Common myeloid progenitor, CD34-positive (primary cell): ENCODE results near the gene OR6C75. TPM values are rescaled to one million over a fixed set of nuclear protein-coding genes. Genes with fewer than 3 reads are reported as not detected.
"Not testable (repeated sequence)": the region's sequence is repeated elsewhere in the genome, so short reads cannot be mapped to it uniquely, and the experiment has no call there.

ENCODE experiments used
- CTCF ChIA-PET: fragments of 350-600 bp; sonication (Branson Sonifier 250); formaldehyde crosslinking; loops from one replicate; lab custom pipeline; 2021; ENCODE audit warnings: antibody characterized with exemption; lab: Charles Lee
- POLR2A ChIA-PET: fragments of 350-600 bp; sonication (Branson Sonifier 250); formaldehyde crosslinking; loops from one replicate; lab custom pipeline; 2021; ENCODE audit warnings: antibody characterized with exemption; lab: Charles Lee
- DNase-seq, 3 donors: peaks; one replicate each; pipeline versions ENCODE4 v3.0.0 to v3.0.0-alpha.2; 2013
- H3K27ac ChIP-seq, 2 experiments: 1 replicate in 1 of 2; 2 replicates in 1 of 2; pipeline ENCODE4 v1.7.0; 2013; ENCODE audit warnings: inconsistent platforms in 2 of 2, low read length in 2 of 2, mild to moderate bottlenecking in 2 of 2, low read depth in 1 of 2, moderate library complexity in 1 of 2; ENCODE audit not compliant: severe bottlenecking in 2 of 2, insufficient read depth in 1 of 2, poor library complexity in 1 of 2
- H3K27me3 ChIP-seq, 5 experiments: replicated peaks in 2 of 5; 1 replicate in 3 of 5; 2 replicates in 2 of 5; pipeline versions ENCODE4 v1.6.1 to v1.7.0; 2013; ENCODE audit warnings: low read length in 4 of 5, mild to moderate bottlenecking in 2 of 5, moderate library complexity in 2 of 5, inconsistent platforms in 1 of 5; ENCODE audit not compliant: insufficient read depth in 5 of 5, control insufficient read depth in 4 of 5
- H3K36me3 ChIP-seq, 4 experiments: 1 replicate in 2 of 4; 2 replicates in 2 of 4; pipeline versions ENCODE4 v1.6.1 to v1.7.0; 2013; ENCODE audit warnings: low read length in 3 of 4, control low read depth in 1 of 4, mild to moderate bottlenecking in 1 of 4; ENCODE audit not compliant: control insufficient read depth in 4 of 4, insufficient read depth in 4 of 4
- H3K4me1 ChIP-seq, 4 experiments: 1 replicate in 3 of 4; 2 replicates in 1 of 4; pipeline versions ENCODE4 v1.6.1 to v1.7.1; 2013; ENCODE audit warnings: low read length in 3 of 4, mild to moderate bottlenecking in 3 of 4, control low read depth in 1 of 4, inconsistent platforms in 1 of 4, moderate library complexity in 1 of 4; ENCODE audit not compliant: control insufficient read depth in 4 of 4, insufficient read depth in 4 of 4; ENCODE audit errors: control extremely low read depth in 1 of 4
- H3K4me3 ChIP-seq, 7 experiments: 1 replicate in 4 of 7; 2 replicates in 3 of 7; pipeline versions ENCODE4 v1.5.1 to v1.7.0; 2013; ENCODE audit warnings: mild to moderate bottlenecking in 7 of 7, low read length in 6 of 7, moderate library complexity in 6 of 7, inconsistent platforms in 2 of 7, low read depth in 2 of 7, control low read depth in 1 of 7; ENCODE audit not compliant: insufficient read depth in 4 of 7, control insufficient read depth in 1 of 7; ENCODE audit errors: extremely low read depth in 1 of 7
- H3K9me3 ChIP-seq, 5 experiments: 1 replicate in 4 of 5; 2 replicates in 1 of 5; pipeline versions ENCODE4 v1.6.1 to v1.7.1; 2013; ENCODE audit warnings: low read length in 4 of 5, mild to moderate bottlenecking in 2 of 5, inconsistent platforms in 1 of 5, low read depth in 1 of 5, moderate library complexity in 1 of 5; ENCODE audit not compliant: control insufficient read depth in 4 of 5, insufficient read depth in 2 of 5; ENCODE audit errors: control extremely low read depth in 1 of 5
- whole genome bisulfite sequencing: methylation state at CpG from one replicate; pipeline ENCODE4 v1.1.5; 2013; ENCODE audit not compliant: insufficient coverage; 5-methylcytosine and 5-hydroxymethylcytosine counted together
- polyA plus RNA-seq: library from polyadenylated mRNA; unstranded; fragments of 120-200 nt; gene quantifications from one replicate; pipeline ENCODE4 v1.2.1, GENCODE V29; 2013

OR6C75 gene
- not detected for polyA plus RNA-seq

DNA sequence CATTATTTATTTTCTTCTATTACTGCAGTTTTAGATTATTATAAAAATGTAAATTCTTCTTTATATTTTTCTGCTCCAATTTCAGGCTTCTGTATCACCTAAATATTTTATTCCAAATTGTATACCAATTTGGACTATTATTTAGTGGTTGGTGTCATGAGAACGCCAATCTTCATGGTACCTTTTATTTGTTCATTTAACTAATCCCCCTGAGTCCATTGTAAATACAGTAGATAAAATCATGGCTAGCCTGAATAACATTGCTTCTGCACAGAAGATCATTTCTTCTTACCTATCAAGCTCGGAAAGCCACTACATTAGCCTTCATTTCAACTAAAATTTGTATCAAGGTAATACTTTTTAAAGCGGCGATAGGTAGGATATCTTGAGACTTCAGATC lies at the start of gene OR6C75:
OR6C75 (plus strand) TSS at position 301 of the 400 bp plus-strand sequence. CDS start 2,136 bp downstream, outside the sequence.
- H3K36me3 ChIP-seq = no peaks in the 10 kb centered on the region
- ChIA-PET POLR2A (no interaction called here), CTCF (no interaction called here)
- H3K27me3 ChIP-seq = peaks cover 0 to 6% (median 0%) of the 10 kb centered on the region in 5 experiments
- no peaks in the 10 kb centered on the region for H3K9me3 ChIP-seq
- no peaks in the 10 kb centered on the region for H3K4me1 ChIP-seq
- no peak within 1 kb of the TSS for H3K27ac ChIP-seq
- no peak for DNase-seq
- no CpG with 5 or more reads among the region's 4 CpGs for WGBS
- H3K4me3 ChIP-seq = no peak within 1 kb of the TSS

DNA sequence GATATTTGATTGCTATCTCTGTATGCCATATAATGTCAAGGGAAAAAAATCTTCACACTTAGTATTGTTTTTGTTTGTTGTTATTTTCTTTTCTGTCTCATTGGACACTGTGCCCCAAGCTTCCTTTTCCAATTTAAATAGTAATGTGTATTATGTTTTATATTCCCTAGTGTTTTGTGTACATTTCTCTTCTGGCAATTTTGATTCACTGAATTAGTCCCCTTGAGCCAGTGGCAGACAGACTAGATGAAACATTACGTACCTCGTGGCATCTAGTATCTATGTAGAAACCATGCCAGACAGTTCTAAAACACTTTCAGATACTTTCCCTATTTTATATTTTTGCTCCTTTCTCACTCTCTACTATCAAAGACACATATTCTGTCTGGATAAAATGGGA lies 48.7 kb upstream of the OR6C75 start, which contains the start of gene OR6C1:
OR6C1 (plus strand) TSS at position 301 of the 400 bp plus-strand sequence. CDS start 6,257 bp downstream, outside the sequence.
- H3K36me3 ChIP-seq = no peaks in the 10 kb centered on the region
- DNase-seq = no peak
- peaks cover 0 to 3% (median 0%) of the 10 kb centered on the region in 5 experiments for H3K27me3 ChIP-seq
- ChIA-PET CTCF (no interaction called here), POLR2A (no interaction called here)
- no peak within 1 kb of the TSS for H3K27ac ChIP-seq
- H3K4me3 ChIP-seq = no peak within 1 kb of the TSS
- peaks cover 0 to 1% (median 0%) of the 10 kb centered on the region in 5 experiments for H3K9me3 ChIP-seq
- WGBS = 92% methylated on average over 2 of the region's 2 CpGs
- no peaks in the 10 kb centered on the region for H3K4me1 ChIP-seq

DNA sequence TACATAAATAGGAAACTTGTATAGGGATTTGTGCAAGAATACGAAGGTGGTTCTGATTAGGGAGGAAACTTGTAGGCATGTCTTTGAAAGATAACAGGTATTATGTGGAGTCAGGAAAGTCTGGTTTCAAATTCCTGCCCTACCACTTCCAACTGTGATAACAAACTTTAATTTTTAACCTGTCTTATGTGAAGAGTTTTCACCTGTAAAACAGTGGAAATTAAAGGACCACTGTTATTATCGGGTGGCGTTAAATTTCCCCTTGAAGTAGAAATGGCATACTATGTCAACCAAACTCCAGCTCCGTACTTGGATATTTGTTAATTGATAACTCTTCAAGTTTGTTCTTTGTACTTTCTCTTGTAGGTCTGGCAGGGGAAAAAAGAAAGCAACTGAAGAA lies 42.6 kb upstream of the OR6C75 start:
- ChIA-PET POLR2A (no interaction called here), CTCF (no interaction called here)
- no peak for DNase-seq
- Histone ChIP-seq H3K27me3 (peaks cover 0 to 3% (median 0%) of the 10 kb centered on the region in 5 experiments), H3K36me3 (no peaks in the 10 kb centered on the region), H3K4me1 (no peaks in the 10 kb centered on the region), H3K4me3 (no peak overlapping the region), H3K27ac (no peak overlapping the region), H3K9me3 (peaks cover 0 to 5% (median 0%) of the 10 kb centered on the region in 5 experiments)
- 100% methylated on average over 3 of the region's 4 CpGs for WGBS

DNA sequence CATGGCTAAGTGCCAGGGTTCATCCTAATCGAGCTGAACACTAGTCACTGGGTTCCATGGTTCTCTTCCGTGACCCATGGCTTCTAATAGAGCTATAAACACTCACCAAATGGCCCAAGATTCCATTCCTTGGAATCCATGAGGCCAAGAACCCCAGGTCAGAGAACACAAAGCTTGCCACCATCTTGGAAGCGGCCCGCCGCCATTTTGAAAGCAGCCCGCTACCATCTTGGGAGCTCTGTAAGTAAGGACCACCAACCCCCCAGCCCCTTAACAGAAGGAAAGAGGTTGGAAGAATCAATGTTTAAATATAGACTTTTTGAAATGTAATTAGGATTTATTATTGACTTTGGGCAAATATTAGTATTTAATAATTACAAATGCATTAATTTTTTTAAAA lies 37.0 kb upstream of the OR6C75 start:
- H3K9me3 ChIP-seq, CTCF ChIA-PET: not testable (repeated sequence)
- 100% methylated on average over 2 of the region's 6 CpGs for WGBS

GRCh38 chr12:55330446-55330845 lies 32.3 kb upstream of the OR6C75 start, which contains the start of gene OR6C3:
Gene OR6C3, plus strand, starts transcription at chr12:55330746. Its CDS starts 955 bp downstream, at chr12:55331701.
- H3K27ac ChIP-seq = no peak within 1 kb of the TSS
- CTCF ChIA-PET = no interaction called here
- WGBS = no CpG with 5 or more reads among the region's 1 CpG
- H3K36me3 ChIP-seq = no peaks in the 10 kb centered on the region
- no peak for DNase-seq
- no peak within 1 kb of the TSS for H3K4me3 ChIP-seq
- H3K9me3 ChIP-seq = no peaks in the 10 kb centered on the region
- H3K27me3 ChIP-seq = peaks cover 0 to 6% (median 3%) of the 10 kb centered on the region in 5 experiments
- H3K4me1 ChIP-seq = no peaks in the 10 kb centered on the region
- POLR2A ChIA-PET = no interaction called here

More for the DNA sequence above, 37.0 kb upstream of the OR6C75 start:
- H3K4me1 ChIP-seq, DNase-seq, H3K27me3 ChIP-seq, H3K36me3 ChIP-seq, H3K27ac ChIP-seq, H3K4me3 ChIP-seq: not testable (repeated sequence)
- POLR2A ChIA-PET = interaction anchor here (0.6 kb wide), 1 partner anchor 259 kb away, joined by 3 read pairs; no protein-coding TSS in a partner anchor

GRCh38 chr12:55336002-55336401 lies 26.8 kb upstream of the OR6C75 start:
- Histone ChIP-seq H3K4me3 (no peak overlapping the region), H3K36me3 (no peaks in the 10 kb centered on the region), H3K27me3 (peaks cover 0 to 6% (median 3%) of the 10 kb centered on the region in 5 experiments), H3K27ac (no peak overlapping the region), H3K9me3 (no peaks in the 10 kb centered on the region), H3K4me1 (no peaks in the 10 kb centered on the region)
- DNase-seq = no peak
- 99% methylated on average over 6 of the region's 10 CpGs for WGBS
- ChIA-PET CTCF (no interaction called here), POLR2A (no interaction called here)

DNA sequence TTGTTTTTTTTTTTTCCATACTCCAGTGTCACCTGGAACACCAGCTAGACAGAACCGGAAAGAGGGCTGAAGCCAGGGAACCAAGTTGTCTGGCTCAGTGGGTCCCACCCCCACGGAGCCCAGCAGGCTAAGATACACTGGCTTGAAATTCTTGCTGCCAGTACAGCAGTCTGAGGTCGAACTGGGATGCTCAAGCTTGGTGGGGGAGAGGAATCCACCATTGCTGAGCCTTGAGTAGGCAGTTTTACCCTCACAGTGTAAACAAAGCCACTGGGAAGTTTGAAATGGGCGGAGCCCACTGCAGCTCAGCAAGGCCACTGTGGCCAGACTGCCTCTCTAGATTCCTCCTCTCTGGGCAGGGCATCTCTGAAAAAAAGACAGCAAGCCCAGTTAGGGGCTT lies 7.4 kb upstream of the OR6C75 start:
- CTCF ChIA-PET, H3K27me3 ChIP-seq, DNase-seq, POLR2A ChIA-PET, H3K4me3 ChIP-seq, H3K36me3 ChIP-seq, H3K27ac ChIP-seq, H3K9me3 ChIP-seq, H3K4me1 ChIP-seq: not testable (repeated sequence)
- 77% methylated on average over 3 of the region's 4 CpGs for WGBS
